GM13977 (cell line): ENCODE results near the gene PAEP.

Experiments
- DNase-seq: peaks from one replicate; pipeline ENCODE4 v3.0.0; 2012; ENCODE audit warnings: low spot score
- CTCF ChIP-seq: IDR thresholded peaks from 2 replicates; pipeline ENCODE4 v1.5.1; 2012; ENCODE audit warnings: mild to moderate bottlenecking, control low read depth; ENCODE audit not compliant: insufficient read depth; ENCODE audit errors: extremely low read depth, missing control alignments
- in situ Hi-C: fragments of 300-500 bp; cut with MboI; formaldehyde crosslinking; loops from one replicate; pipeline ENCODE4 v1.12.0; 2022; ENCODE audit warnings: low sequenced_read_pairs, low pct_unique_long_range_greater_than_20kb, mixed read lengths, inconsistent platforms; ENCODE audit not compliant: unreplicated experiment

The PAEP gene

DNA sequence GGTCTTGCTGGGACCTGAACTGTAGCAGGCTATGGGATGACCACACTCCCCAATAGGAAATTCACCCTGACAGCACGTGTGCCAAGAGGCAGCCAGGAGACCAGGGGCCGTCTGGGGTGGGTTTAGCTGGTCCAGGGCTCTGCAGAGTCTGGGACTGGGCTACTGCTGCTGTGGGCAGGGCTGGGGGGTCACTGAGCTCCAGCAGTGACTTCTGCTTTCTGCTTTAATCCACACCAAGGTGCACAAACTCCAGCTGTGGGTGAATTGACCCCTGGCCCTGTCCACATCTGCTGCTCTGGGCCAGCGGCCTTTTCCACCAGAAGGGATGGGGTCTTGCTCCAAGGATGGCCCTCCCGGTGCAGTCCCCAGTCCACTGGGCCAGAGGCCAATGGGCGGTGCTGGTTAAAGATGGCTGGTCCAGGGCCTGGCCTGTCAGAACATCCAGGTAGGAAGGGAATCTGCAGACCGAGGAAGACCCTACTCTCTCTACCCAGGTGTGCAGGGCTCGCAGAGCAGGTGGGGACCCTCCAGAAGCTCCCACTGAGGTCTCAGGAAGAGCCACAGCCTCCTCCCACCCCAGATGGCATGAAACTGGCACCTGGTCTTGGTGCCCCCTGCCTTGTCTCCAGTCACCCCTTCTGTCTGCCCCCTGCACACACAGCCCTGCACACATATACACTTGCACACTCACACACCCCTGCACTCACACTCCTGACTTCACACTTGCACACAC is 49.8 kb downstream of the PAEP start:
- TF ChIP-seq CTCF = no peak
- in situ Hi-C loops = no loop called here
- DNase-seq = no peak

GRCh38 chr9:135611875-135612209 is 50.3 kb downstream of the PAEP start:
- no peak for TF ChIP-seq CTCF
- in situ Hi-C loops = no loop called here
- no peak for DNase-seq

GRCh38 chr9:135612437-135612836 is 50.9 kb downstream of the PAEP start:
- in situ Hi-C loops = no loop called here
- DNase-seq = no peak
- TF ChIP-seq CTCF = no peak

DNA sequence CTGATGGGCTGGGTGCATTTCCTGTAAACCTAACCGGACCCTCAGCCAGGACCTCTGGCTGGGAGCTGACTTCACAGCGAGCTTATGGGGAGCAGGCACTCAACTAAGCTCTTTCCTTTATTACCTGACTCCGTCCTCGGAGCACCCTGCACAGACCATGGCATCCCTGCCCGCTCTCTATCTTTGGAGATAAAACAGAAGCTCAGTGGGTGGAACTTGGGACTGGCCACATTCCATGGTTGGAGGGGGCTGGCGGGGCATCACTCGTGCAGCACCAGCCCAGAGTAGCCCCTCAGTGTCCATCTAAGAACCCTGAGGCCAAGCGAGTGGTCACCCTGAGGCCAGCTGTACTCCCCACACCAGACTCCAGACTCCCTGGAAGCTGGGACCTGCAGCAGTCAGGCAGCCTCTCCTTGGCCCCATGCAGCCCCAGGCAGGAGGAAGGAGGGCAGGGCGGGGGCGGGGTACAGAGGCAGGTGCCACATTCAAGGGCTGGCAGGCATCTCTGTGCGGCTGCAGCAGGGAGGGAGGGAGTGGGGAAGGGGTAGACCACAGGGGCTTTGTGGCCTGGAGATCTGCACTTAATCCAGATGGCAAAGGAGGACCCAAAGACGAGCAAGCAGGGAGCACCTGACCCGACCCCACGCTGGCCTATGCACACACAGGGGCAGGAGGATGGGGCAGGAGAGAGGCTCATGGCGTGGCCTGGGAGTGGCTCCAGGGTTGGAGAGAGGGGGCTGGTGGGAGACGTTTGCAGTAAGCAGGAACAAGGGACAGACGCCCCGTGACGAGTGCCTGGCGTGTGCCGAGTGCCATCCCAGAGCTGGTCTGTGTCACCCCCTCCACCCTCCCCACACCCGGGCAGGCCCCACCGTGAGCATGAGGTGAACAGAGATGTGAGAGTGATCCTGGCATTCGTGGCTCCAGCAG is 51.7 kb downstream of the PAEP start:
- TF ChIP-seq CTCF = no peak
- in situ Hi-C loops = no loop called here
- no peak for DNase-seq

DNA sequence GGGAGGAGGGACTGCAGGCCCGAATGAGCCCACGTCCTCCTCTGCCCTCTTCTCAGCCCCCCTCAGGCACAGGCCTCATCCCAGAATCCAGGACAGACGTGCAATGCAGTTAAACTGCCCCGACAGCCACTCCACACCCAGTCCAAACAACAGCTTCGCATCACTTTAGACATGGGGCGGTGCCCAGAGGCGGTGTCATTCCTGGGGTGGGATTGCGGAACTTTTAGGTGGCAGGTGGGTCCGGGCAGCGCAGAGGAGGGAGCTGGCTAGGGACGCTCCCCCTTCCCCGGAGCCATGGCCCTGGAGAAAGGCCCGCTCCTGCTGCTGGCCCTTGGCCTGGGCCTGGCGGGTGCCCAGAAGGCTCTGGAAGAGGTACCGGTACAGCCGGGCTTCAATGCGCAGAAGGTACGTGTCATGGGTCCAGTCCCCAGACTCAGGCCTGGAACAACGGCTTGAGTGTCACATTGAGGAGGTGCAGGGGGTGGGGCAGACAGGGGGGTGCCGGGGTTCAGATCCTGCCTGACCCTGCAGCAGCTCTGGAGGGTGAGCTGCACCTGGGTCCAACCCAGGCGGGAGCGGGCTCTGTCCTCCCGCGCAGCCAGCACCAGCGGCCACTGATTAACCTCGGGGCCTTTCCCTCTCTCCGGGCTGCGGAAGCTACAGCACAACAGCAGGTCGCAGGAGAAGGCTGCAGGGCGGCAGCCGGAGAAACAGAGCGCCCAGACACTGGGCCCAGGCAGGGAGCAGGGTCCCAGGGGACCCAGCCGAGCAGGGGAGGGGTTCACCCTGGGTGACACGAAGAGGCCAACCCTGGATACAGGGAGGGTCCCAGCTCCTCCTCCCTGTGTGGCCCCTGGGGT is 52.6 kb downstream of the PAEP start:
- no peak for TF ChIP-seq CTCF
- peak; percentile 26 for DNase-seq
- in situ Hi-C loops = no loop called here
